GOT3 (cell line): ENCODE measurements around the gene AGPAT2.

Source experiments
- DNase-seq: peaks from one replicate; lab custom pipeline; 2025; ENCODE audit warnings: mixed read lengths; lab: John Stamatoyannopoulos, UW

AGPAT2 gene

DNA sequence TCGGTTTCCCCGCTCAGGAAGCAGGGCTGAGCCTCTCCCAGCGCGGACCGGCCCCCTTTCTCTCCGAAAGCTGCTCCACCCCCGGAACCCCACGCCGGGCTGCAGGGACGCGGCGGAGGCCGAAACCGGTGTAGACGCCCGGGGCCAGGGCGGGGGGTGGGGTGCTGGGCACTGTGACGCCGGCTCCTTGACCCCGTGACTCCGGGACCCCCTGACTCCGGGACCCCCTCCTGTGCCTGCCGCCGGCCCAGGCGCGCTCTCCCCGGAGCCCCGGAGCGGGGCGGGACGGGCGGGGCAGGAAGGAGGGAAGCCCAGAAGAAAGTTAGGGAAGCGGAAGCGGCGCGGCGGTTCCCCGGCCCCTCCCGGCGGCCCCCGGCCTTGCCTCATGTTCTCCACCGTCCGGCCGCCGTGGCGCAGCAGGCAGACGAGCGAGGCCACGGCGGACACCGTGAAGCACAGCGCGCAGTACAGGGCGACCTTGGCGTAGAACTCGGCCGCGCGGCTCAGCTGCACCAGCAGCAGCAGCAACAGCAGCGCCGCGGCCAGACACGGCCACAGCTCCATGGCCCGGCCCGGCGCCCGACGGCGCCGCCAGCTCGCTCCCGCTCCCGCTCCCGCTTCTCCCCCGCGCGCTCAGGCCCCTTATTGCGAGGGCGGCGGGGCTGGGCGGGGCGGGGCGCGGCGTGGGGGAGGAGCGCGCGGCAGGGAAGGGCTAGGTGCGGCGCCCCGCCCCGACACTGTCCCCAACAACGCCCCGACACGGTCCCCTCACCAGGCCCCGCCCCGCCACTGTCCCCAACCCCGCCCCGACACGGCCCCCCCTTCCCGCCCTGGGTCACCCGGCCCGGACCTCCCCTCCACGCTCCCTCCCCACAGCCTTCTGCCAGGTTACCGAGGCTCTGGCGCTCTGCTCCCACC, at the start of gene AGPAT2:
AGPAT2 (minus strand) TSS at position 664 of the 918 bp plus-strand sequence; CDS start at position 564, 100 bp downstream.
- no peak for DNase-seq

DNA sequence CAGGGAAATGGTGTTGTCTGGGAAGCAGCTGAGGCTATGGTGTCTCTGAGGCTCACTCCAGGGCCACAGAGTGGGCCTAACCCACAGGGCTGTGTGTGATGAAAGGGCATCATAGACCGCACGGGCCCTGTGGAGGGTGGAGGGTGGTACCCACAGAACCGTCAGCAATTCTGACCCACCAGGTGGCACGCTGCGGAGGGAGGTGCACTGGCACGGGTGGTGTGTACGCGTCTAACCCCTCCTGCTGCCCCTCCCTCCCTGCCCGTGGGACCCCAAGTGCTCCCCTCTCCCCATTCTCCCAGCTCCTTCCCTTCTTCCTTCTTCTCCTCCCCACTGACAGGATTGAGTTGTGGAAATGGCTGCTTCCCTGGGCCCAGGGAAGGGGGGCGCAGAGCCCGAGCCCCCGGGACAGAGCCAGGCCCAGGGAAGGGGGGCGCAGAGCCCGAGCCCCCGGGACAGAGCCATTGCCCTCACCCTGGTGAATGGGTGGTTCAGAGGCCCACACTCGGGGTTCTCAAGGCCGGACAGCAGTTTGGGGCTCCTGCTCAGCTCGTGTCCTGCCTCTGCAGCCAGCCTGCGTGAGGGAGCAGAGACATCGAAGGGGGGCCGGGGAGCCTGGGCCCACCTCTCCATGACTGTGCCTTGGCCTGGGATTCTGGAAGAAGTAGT, 48.7 kb upstream of the AGPAT2 start:
- no peak for DNase-seq

DNA sequence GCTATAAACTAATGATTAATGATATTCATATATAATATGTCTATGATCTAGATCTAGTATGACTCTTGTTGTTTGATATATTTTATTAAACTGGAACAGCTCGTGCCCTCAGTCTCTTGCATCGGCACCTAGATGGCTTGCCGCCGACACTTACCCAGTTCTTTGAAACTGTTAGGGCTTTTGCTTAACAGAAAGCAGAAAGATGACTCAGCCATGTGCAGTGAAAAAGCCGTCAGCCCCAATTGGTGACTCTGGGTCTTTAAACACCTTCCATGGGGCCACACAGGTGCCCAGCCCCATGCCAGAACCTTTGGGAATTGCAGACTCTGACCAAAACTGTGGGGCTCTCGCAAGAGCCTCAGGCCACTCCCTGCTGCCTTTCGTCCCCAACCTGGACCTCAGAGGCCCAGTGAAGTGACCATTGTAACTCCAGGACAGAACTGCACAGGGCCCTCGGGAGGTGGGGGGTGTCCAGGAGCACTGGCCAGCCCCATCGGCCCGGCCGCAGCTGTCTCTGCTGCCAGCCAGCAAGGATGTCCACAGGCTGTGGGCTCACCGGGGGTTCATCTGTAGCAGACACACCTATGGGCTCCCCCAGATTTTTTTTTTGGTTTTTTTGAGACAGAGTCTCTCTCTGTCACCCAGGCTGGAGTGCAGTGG, 47.7 kb upstream of the AGPAT2 start:
- DNase-seq: no peak

DNA sequence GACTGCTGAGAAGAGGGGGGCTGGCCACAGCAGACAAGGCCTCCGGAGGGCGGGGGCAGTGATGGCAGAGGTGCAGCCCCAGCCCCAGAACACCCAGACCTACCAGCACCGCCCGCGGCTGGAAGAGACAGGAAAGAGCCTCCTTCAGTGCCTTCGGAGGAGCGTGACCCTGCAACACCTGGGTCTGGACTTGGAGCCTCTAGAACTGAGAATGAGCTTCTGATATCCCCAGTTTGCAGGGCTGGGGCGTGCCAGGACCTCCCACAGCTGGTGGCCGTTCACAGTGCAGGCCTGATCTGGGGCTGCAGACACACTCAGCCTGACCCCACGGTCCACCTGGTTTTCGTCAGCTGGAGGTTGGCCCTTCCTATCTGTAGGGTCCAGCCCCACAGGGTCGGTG, 46.4 kb upstream of the AGPAT2 start:
- no peak for DNase-seq

DNA sequence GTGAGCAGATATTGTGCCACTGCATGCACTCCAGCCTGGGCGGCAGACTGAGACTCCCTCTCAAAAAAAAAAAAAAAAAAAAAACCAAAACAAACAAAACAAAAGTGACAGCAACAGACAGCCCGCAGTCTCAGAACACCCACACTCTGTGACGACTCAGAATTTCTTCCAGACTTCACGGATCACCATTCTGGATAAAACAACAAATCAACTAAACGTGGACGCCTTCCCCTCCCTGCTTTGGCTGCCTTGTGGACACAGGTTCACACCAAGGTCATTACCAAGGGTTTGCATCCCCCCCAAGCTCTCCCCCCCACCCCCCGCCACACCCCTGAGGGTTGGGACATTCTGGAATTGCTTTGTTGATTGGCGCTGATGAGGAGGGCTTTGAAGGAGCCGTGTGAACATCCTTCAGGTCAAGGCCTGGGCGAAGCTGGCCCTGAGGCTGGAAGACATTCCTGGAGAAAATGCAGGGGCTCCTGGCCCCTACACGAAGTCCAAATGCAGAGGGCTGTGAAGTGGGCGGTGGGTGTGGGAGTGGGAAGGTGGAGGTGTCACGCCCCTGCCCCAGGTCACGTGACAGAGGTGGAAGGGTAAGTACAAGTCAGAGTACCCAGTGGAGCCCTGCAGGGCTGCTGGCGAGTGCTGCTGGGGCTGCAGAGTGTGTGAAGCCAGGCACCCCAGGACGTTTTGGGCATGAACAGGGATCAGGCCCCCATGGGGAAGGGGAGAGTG, 45.4 kb upstream of the AGPAT2 start:
- no peak for DNase-seq

DNA sequence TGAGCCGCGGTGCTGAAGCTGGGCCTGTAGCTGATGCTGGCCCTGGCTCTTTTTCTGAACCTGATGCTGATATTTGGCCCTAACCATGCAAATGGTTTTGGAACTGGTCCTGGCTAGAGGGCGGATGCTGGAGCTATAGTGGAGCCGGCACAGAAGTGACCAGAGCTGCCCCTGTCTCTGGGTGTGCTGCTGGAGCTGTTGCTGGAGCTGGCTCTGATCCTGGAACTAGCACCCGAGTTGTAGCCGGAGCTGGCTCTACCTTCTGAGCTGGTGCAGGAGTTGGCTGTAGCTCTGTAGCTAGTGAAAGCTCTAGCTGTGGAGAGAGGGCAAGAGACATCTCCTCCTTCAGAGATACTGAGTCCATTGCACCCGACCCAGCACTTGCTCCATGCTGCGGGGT, 42.7 kb upstream of the AGPAT2 start:
- no peak for DNase-seq

DNA sequence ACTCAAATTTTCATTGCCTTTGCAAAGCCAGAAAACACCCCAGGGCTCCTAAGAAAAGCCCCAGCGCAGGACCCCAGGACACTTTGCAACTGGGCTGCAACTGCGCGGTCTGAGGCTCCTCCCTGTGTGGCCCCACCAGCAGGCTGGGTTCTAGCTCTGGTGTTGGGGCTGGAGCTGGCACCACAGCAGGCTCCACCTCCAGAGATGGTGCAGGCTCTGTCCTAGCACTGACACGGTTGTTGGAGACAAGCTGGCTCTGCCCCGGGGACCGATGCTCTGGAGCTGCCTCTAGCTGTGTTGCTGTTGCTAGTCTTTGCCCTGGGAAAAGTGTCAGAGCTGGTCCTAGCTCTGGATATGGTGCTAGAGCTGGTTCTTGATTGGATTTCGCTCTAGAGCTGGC, 41.9 kb upstream of the AGPAT2 start:
- no peak for DNase-seq

DNA sequence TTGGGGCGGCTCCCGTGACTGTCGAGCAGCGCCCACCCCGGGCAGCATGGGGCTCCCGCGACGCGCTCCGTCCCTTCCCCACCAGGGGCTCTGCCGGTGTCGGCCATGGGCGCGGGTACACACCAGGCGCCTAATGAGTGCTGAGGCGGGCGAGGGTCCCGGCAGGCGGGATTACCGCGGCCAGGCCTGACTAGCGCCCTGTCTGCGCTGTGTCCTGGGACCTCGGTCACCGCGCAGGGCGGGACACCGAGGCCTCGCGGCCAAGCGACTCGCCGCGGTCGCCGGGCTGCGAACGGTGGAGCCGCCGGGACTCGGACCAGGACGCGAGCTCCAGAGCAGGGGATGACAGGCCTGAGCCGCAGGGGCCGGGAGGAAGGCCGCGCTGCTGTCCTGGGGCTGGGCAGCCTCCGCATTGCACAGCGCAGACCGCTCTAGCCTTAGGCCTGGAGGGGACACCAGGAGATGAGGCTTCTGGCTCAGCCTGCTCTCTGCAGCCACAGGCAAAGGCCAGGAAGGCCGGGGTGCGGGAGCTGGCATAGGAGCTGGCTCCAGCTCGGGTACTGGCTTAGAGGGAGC, 41.4 kb upstream of the AGPAT2 start:
- no peak for DNase-seq

DNA sequence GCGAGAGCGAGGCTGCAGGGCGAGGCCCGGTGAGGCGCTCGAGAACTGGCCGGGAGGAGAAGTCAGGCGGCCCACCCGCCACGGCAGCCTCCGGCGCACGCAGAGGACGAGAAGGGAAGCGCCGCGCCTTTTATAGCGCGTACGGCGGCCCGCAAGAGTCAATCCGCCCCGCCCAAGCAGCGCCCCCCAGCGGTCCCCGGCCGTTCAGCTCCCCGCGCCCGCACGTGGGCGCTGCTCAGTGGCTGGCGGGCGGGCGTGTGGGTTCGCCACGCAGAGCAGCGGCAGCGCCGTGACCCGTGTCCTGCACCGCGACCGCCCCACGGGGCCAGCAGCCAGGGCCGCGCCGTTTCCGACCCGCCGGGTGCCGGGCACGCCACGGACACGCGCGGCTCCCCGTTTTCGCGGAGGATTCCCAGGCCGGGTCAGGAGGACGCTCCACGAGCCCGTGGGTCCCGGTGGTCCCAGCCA, 40.9 kb upstream of the AGPAT2 start:
- DNase-seq: peak; percentile 76

DNA sequence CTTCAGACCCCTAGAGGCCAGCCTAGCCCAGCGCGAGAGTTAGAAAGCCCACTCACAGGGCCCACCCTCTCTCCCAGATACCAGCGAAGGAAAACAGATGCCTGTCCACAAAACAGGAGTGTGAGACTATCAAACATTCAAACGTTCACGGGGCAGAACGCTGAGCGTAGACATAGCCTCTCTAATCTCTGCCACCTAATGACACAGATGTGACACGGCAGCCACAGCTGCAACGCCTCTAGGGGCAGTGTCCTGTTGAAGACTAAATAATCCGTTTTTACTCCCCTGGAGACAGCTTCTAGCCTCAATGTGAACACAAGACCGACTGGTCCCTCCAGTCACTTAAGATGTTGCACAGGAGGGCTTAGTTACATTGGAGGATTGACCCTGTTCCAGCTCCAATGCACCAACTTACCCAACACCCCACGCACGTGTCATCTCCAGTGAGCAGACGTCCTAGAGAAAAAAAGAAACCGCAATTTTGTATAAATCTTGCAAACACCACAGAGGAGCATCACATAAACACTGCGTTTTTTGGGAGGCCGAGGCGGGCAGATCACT, 39.5 kb upstream of the AGPAT2 start:
- no peak for DNase-seq

DNA sequence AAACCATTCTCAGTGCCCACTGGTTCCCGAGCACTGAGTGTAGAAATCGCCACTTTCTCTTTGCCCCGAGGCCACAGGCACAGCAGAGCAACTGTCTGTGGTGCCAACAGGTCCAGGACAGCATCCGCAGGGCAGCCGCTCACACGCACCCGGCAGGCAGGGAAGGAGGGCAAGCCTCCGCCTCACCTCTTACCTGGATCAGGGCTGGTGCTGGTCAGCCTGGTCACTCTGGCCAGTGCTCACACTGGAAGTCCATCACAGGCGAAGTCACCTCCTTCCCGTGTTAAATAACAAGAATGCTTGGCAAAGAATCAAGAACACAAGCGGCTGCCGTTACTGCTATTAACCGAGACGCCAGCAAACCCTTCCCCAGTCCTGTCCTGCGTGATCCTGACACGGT, 38.9 kb upstream of the AGPAT2 start:
- no peak for DNase-seq

DNA sequence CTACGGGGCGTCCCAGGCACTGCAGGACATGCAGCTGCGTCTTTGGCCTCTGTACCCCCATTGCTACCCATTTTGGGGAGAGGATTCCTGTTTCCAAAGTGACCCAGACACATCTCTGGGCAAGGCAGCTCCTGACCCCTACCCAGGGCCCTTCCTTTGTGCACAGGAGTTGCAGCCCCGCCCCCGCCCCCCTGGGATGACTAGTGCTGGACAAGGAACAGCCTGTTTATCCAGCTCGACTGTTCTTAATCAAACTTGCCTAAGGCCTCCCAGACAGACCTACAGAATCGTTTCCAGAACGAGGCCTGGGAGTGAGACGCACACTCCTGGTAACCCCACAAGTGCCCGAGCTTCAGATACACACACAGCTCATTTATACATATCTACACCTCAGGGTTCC, 38.4 kb upstream of the AGPAT2 start:
- DNase-seq: no peak

DNA sequence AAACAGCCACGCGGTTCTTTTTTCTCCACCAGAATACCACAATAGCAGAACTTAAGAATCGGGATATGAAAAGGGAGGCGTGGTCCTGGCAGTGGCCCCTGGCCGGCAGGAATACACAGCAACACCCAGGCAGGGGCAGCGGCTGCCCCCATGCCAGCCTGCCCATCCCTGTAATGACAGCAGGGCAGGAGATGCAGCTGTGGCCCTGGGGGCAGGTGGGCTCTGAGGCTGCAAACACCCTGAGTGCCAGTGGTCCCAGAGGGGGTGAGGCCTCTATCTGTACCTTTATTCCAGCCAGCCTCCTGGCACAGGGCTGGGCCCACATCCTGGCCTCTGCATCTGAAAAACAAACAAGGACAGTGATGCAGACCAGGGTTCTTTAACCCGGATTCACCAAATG, 37.5 kb upstream of the AGPAT2 start:
- DNase-seq: no peak

DNA sequence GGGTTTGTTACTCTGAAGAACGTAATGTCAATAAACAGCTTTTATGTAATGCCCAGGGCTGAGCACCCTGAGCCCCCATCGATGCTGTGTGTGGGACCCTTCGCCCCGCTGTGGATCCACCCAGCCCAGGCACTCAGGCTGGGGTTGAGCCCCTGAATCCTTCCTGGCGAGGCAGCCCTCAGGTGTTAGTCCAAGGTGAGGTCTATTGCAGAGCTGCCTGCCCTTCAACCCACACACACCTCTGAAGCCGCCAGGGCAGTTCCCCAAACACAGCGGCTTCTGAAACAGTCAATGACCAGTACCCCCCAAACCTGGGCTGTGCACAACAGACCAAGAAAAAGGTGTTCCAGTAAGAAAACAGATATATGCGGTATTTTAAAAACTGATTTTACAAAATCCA, 36.7 kb upstream of the AGPAT2 start:
- no peak for DNase-seq

DNA sequence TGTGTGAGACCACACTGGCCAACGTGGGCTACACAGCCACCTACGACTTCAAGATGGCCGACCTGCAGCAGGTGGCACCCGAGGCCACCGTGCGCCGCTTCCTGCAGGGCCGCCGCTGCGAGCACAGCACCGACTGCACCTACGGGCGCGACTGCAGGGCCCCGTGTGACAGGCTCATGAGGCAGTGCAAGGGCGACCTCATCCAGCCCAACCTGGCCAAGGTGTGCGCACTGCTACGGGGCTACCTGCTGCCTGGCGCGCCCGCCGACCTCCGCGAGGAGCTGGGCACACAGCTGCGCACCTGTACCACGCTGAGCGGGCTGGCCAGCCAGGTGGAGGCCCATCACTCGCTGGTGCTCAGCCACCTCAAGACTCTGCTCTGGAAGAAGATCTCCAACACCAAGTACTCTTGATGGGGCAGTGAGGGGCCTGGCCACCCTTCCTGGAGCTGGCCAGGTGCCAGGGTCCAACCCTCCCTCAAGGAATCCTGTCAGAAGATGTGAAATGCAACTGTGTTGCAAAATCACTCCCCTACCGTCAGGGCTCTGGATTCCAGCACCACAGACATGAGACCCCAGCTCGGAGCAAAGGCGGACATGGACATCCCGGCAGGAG, 36.2 kb upstream of the AGPAT2 start:
- no peak for DNase-seq

DNA sequence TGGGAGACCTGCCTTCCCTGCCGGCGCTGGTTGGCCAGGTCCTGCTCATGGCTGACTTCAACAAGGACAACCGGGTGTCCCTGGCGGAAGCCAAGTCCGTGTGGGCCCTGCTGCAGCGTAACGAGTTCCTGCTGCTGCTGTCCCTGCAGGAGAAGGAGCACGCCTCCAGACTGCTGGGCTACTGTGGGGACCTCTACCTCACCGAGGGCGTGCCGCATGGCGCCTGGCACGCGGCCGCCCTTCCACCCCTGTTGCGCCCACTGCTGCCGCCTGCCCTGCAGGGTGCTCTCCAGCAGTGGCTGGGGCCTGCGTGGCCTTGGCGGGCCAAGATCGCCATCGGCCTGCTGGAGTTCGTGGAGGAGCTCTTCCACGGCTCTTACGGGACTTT, 35.7 kb upstream of the AGPAT2 start:
- no peak for DNase-seq

DNA sequence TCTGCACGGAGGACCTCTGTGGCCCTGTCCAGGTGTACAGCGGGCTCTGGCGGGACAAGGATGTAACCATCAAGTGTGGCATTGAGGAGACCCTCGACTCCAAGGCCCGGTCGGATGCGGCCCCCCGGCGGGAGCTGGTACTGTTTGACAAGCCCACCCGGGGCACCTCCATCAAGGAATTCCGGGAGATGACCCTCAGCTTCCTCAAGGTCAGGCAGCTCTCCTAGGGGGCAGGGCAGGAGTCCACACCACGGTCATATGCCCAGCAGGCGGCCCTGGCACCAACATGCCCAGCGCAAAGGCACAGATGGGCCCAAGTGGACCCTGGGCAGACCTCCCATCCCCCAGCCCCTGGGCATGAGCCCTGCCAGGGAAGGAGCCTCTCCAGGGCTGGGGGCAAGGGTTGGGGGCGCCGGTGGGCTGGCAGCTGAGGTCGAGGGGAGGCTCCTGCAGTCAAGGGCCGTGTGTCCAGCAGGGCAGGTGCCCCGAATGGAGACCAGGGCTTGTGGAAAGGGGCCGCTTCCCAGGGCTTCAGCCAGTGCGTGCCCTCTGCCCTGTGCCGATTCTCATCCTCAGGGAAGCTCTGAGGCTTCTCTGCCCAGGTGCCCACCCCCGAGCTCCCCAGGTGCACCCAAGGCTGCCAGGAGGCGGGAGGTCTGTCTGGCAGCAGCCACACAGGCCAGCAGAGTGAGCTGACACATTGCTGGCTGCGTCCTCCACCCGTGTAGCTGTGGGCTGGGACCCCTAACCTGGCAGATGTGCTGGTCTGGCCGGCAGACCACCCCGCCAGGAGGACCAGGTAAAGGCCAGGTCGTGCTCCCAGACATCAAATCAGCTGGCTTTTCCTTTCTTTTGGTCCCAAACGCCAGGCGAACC, 35.1 kb upstream of the AGPAT2 start:
- DNase-seq: no peak

DNA sequence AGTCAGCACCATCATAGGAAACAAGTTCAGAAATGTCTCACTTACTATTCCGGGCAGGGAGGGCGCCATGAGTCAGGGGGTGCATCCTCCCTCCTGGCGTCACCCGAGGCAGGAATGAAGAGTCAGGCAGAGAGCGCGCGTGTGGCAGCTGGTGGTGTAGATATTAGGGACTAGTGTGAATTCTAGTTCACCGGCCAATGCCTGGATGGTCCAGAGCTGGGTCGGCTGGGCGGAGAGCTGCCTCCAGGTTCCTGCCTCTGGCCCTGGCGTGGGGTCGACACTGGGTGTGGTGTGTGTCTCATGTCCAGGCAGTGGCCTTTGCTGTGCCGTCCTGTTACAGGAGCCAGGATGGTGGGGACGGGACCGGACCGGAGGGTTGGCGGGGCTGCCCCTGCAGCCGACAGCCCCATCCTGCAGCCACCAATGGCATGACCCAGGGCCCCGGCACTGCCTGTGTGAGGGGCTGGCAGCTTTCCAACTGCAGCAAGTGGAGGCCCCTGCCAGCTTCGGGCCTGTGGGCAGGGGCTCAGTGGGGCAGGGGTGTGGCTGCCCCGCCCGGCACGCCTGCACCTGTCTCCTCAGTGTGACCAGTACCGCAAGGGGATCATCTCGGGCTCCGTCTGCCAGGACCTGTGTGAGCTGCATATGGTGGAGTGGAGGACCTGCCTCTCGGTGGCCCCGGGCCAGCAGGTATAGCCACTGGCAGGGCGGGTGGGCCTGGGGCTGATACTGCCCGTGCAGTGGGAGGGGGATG, 34.3 kb upstream of the AGPAT2 start:
- DNase-seq: no peak

DNA sequence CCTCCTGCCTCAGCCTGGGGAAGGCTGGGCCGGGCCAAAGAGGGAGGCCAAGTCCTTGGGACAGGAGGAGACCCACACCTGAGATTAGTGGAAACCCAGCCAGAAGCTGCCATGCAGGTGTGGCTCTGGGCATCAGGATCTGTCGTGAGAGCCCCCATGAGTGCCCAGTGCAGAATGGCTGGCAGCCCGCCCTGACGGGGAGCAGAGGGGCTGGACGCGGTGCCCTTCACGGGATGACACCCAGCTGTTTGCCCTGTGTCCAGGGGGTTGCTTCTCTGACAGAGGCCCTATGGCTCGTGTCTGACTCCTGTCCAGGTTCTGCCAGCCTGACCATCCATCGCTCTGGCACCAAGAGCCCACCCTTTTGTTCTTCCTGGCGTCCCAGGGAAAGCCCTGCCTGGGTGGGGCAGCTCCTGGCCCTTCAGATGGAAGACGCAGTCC, 33.7 kb upstream of the AGPAT2 start:
- DNase-seq: no peak
